HepG2 (cell line): Measurements from ENCODE around the gene POLR2B. TPM values are rescaled to one million over a fixed set of nuclear protein-coding genes. Genes with fewer than 3 reads are reported as not detected.

Experiments
- ARID2 ChIP-seq: sonication (generic); formaldehyde crosslinking; IDR thresholded peaks from 2 replicates; pipeline ENCODE4 v1.8.1; 2022; ENCODE audit warnings: mild to moderate bottlenecking, missing genetic modification reagents, borderline replicate concordance
- GATA4 ChIP-seq: sonication (generic); IDR thresholded peaks from 2 replicates; pipeline ENCODE4 v1.6.1; 2016; ENCODE audit warnings: antibody characterized with exemption, low read depth, borderline replicate concordance
- HCFC1 ChIP-seq: fragments of 150-350 bp; IDR thresholded peaks from 2 replicates; pipeline ENCODE4 v1.6.1; 2014; ENCODE audit warnings: low read depth, low read length
- HNRNPUL1 ChIP-seq: fragments of 200-400 bp; formaldehyde crosslinking; IDR thresholded peaks from 2 replicates; pipeline ENCODE4 v1.6.1; 2017; ENCODE audit warnings: low read depth, mild to moderate bottlenecking, low read length, moderate library complexity
- KDM1A ChIP-seq: IDR thresholded peaks from 2 replicates; pipeline ENCODE4 v1.6.1; 2016; ENCODE audit warnings: missing compliant biosample characterization
- KLF16 ChIP-seq, 2 experiments: sonication (generic) in 1 of 2; formaldehyde crosslinking in 1 of 2; IDR thresholded peaks; 2 replicates each; pipeline versions ENCODE4 v1.6.1 to v1.8.0; 2016 to 2023; ENCODE audit warnings: missing genetic modification reagents in 2 of 2, missing compliant biosample characterization in 1 of 2
- NONO ChIP-seq, 2 experiments: fragments of 450-650 bp in 1 of 2; sonication (generic) in 1 of 2; formaldehyde crosslinking in 1 of 2; IDR thresholded peaks in 1 of 2; conservative IDR thresholded peaks in 1 of 2; 2 replicates each; pipeline versions ENCODE4 v1.6.1 to v1.8.0; 2017 to 2022; ENCODE audit warnings: mild to moderate bottlenecking in 1 of 2, missing genetic modification reagents in 1 of 2, moderate library complexity in 1 of 2
- NR3C1 ChIP-seq: sonication (generic); formaldehyde crosslinking; IDR thresholded peaks from 2 replicates; pipeline ENCODE4 v1.4.0; 2020; ENCODE audit warnings: missing genetic modification reagents
- POLR2G ChIP-seq: fragments of 200-400 bp; formaldehyde crosslinking; IDR thresholded peaks from 2 replicates; pipeline ENCODE4 v1.6.1; 2018; ENCODE audit warnings: mild to moderate bottlenecking, low read depth, low read length, moderate library complexity
- PRDM10 ChIP-seq: sonication (generic); formaldehyde crosslinking; IDR thresholded peaks from 2 replicates; pipeline ENCODE4 v1.4.0; 2020; ENCODE audit warnings: low read depth, missing genetic modification reagents
- RBAK ChIP-seq: sonication (generic); formaldehyde crosslinking; IDR thresholded peaks from 2 replicates; pipeline ENCODE4 v1.5.1; 2020; ENCODE audit warnings: mild to moderate bottlenecking, missing genetic modification reagents
- RBM39 ChIP-seq: fragments of 200-400 bp; formaldehyde crosslinking; IDR thresholded peaks from one replicate; pipeline ENCODE4 v1.6.1; 2018; ENCODE audit warnings: antibody characterized with exemption, mild to moderate bottlenecking, low read depth, low read length; ENCODE audit not compliant: poor library complexity, severe bottlenecking
- SRSF1 ChIP-seq: fragments of 200-400 bp; formaldehyde crosslinking; optimal IDR thresholded peaks from 2 replicates; pipeline ENCODE3; 2017; ENCODE audit warnings: mild to moderate bottlenecking, low read depth, low read length, moderate library complexity
- TARDBP ChIP-seq: sonication (generic); formaldehyde crosslinking; IDR thresholded peaks from 2 replicates; pipeline ENCODE4 v1.8.0; 2022; ENCODE audit warnings: mild to moderate bottlenecking, missing genetic modification reagents
- TMF1 ChIP-seq: sonication (generic); formaldehyde crosslinking; IDR thresholded peaks from 2 replicates; pipeline ENCODE4 v1.8.1; 2022; ENCODE audit warnings: low read depth, missing genetic modification reagents
- ZFX ChIP-seq: sonication (generic); formaldehyde crosslinking; IDR thresholded peaks from 2 replicates; pipeline ENCODE4 v1.4.0; 2020; ENCODE audit warnings: mild to moderate bottlenecking, low read depth, missing genetic modification reagents, moderate library complexity
- ZIK1 ChIP-seq: sonication (generic); formaldehyde crosslinking; IDR thresholded peaks from 2 replicates; pipeline ENCODE4 v1.5.0; 2020; ENCODE audit warnings: mild to moderate bottlenecking, low read depth, missing genetic modification reagents, borderline replicate concordance
- ZNF136 ChIP-seq: sonication (generic); formaldehyde crosslinking; IDR thresholded peaks from 2 replicates; pipeline ENCODE4 v1.8.1; 2022; ENCODE audit warnings: low read depth, mild to moderate bottlenecking, moderate library complexity, missing genetic modification reagents
- ZNF296 ChIP-seq: sonication (generic); formaldehyde crosslinking; conservative IDR thresholded peaks from 2 replicates; pipeline ENCODE4 v1.5.0; 2020; ENCODE audit warnings: mild to moderate bottlenecking, missing genetic modification reagents
- ZNF343 ChIP-seq: sonication (generic); formaldehyde crosslinking; IDR thresholded peaks from 2 replicates; pipeline ENCODE4 v1.4.0; 2020; ENCODE audit warnings: mild to moderate bottlenecking, missing genetic modification reagents
- ZNF451 ChIP-seq: sonication (generic); formaldehyde crosslinking; IDR thresholded peaks from 2 replicates; pipeline ENCODE4 v1.5.0; 2020; ENCODE audit warnings: mild to moderate bottlenecking, missing genetic modification reagents
- ZNF616 ChIP-seq: sonication (generic); formaldehyde crosslinking; IDR thresholded peaks from 2 replicates; pipeline ENCODE4 v1.5.0; 2020; ENCODE audit warnings: low read depth, mild to moderate bottlenecking, missing genetic modification reagents
- ZNF670 ChIP-seq: sonication (generic); formaldehyde crosslinking; IDR thresholded peaks from 2 replicates; pipeline ENCODE4 v1.8.0; 2022; ENCODE audit warnings: mild to moderate bottlenecking, missing genetic modification reagents, borderline replicate concordance
- ZNF740 ChIP-seq: sonication (generic); formaldehyde crosslinking; IDR thresholded peaks from 2 replicates; pipeline ENCODE4 v1.4.0; 2020; ENCODE audit warnings: missing genetic modification reagents
- polyA plus RNA-seq, 8 experiments: library from polyadenylated mRNA; depleted of rRNA in 3 of 8; stranded (reverse) in 7 of 8; unstranded in 1 of 8; fragments of >200 nt; fragmentation: Illumina TruSeq in 4 of 8; extraction: Trizol in 4 of 8; gene quantifications; 2 replicates each; pipeline versions ENCODE4 v1.2.1 to v1.2.3, GENCODE V29; 2011 to 2016; ENCODE audit warnings: low read depth in 4 of 8, missing spikeins in 1 of 8, mixed read lengths in 1 of 8; ENCODE audit not compliant: insufficient read depth in 1 of 8
- total RNA-seq, 5 experiments: library from RNA; depleted of rRNA; stranded (reverse); fragments of >200 nt; fragmentation: Illumina TruSeq; extraction: Trizol; gene quantifications; 2 replicates each; pipeline ENCODE4 v1.2.3, GENCODE V29; 2016; ENCODE audit warnings: low read depth in 1 of 5
- TF ChIP-seq, protein P1 (sequence below): sonication (generic); formaldehyde crosslinking; IDR thresholded peaks from 2 replicates; pipeline ENCODE4 v1.8.0; 2022; ENCODE audit warnings: mild to moderate bottlenecking, missing genetic modification reagents, borderline replicate concordance

POLR2B gene
- total and polyA plus RNA-seq, 2 of the 13 experiments (the other 11 are each of a cell fraction or from before 2014, with no cell fraction given) = 70.6 to 116 TPM

DNA sequence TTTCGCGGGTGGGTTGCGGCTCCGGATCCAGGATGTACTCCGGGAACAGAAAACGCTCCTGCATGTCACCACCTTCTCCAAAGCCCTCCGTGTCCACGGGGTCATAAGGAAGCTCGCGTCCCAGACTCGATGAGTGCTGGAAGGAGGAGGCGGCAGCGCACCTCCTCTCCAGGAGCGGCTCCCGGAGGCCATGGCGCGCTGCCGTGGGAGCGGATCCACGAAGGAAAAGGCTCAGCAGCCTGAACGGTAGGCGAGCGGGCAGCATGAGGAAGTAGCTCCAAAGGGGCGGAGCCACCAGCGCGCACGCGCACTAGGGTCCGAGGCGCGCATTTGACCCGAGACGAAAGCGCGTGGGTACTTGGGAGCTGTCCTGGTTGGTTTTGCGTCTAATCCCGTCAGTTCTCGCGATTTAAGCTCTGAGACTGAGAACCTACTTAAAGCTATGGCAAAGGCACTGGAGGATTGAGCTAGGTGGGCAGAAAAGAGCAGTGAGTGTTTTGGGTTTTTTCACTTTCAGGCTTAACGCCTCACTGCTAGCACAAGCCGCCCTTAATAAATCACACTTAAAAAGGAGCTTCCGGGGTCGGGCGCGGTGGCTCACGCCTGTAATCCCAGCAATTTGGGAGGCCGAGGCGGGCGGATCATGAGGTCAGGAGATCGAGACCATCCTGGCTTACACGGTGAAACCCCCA, 1.2 kb upstream of the POLR2B start, which contains the start of gene NOA1 (continued):
- TF ChIP-seq HNRNPUL1 = no peak
- no peak for TF ChIP-seq RBAK (CRISPR knock-in tag)
- no peak for TF ChIP-seq PRDM10 (CRISPR knock-in tag)
- peak in 1 of 2 experiments; percentile 56; a peak in 2 of 4 replicates for TF ChIP-seq KLF16 (CRISPR knock-in tag; IDR thresholded peaks at IDR 0.05)
- TF ChIP-seq RBM39 = peak; percentile 50
- TF ChIP-seq TARDBP (CRISPR knock-in tag) = peak; percentile 55; the same call in 1 of the 2 replicates
- no peak for TF ChIP-seq ZNF670
- no peak for TF ChIP-seq HCFC1
- no peak for TF ChIP-seq ZNF343 (CRISPR knock-in tag)
- TF ChIP-seq POLR2G = peak; percentile 89
- 0 out of 2 replicates have a peak, but pooled peaks have one; percentile 15 for TF ChIP-seq ARID2
- TF ChIP-seq, protein P1, sequence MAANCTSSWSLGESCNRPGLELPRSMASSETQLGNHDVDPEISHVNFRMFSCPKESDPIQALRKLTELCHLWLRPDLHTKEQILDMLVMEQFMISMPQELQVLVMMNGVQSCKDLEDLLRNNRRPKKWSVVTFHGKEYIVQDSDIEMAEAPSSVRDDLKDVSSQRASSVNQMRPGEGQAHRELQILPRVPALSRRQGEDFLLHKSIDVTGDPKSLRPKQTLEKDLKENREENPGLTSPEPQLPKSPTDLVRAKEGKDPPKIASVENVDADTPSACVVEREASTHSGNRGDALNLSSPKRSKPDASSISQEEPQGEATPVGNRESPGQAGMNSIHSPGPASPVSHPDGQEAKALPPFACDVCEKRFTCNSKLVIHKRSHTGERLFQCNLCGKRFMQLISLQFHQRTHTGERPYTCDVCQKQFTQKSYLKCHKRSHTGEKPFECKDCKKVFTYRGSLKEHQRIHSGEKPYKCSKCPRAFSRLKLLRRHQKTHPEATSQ (CRISPR knock-in tag) = no peak
- peak; percentile 54; the same call in 1 of the 2 replicates for TF ChIP-seq ZNF740
- TF ChIP-seq KDM1A = no peak
- TF ChIP-seq ZNF296 (CRISPR knock-in tag) = no peak
- TF ChIP-seq ZNF451 (CRISPR knock-in tag) = no peak
- peak; percentile 57 for TF ChIP-seq ZFX (CRISPR knock-in tag)
- no peak for TF ChIP-seq NONO (IDR thresholded peaks at IDR 0.05)
- TF ChIP-seq NONO (CRISPR knock-in tag; conservative IDR thresholded peaks at IDR 0.05) = peak; percentile 60; the same call in 1 of the 2 replicates
- TF ChIP-seq GATA4 = no peak; the same call in 1 of the 2 replicates
- no peak for TF ChIP-seq SRSF1
- peak; percentile 93; the same call in 1 of the 2 replicates for TF ChIP-seq ZIK1 (CRISPR knock-in tag)
- no peak; the same call in 1 of the 2 replicates for TF ChIP-seq ZNF136 (CRISPR knock-in tag)
- TF ChIP-seq TMF1 (CRISPR knock-in tag) = no peak; the same call in 1 of the 2 replicates
- no peak for TF ChIP-seq ZNF616
- TF ChIP-seq NR3C1 (CRISPR knock-in tag) = no peak
